ENCODE measurements around the gene ADORA1. TPM values are rescaled to one million over a fixed set of nuclear protein-coding genes. Genes with fewer than 3 reads are reported as not detected.

ADORA1 gene
- total and polyA plus RNA-seq, 8 donors = 1.6 to 18.7 (median 9.3) TPM

GRCh38 chr1:203122159-203122558, 5.4 kb upstream of the ADORA1 start:
- no peak for DNase-seq
- H3K27me3 ChIP-seq = peaks cover 0 to 100% of the 10 kb centered on the region in 2 donors
- H3K4me3 ChIP-seq = no peak overlapping the region
- intact Hi-C loops (cut with DNase I) = no loop called here
- no peak overlapping the region for H3K27ac ChIP-seq
- H3K9me3 ChIP-seq = no peaks in the 10 kb centered on the region
- no peak for ATAC-seq
- no peaks in the 10 kb centered on the region for H3K36me3 ChIP-seq
- no peak for TF ChIP-seq CTCF (IDR thresholded peaks at IDR 0.05)
- peaks cover 6 to 17% of the 10 kb centered on the region in 2 donors for H3K4me1 ChIP-seq

DNA sequence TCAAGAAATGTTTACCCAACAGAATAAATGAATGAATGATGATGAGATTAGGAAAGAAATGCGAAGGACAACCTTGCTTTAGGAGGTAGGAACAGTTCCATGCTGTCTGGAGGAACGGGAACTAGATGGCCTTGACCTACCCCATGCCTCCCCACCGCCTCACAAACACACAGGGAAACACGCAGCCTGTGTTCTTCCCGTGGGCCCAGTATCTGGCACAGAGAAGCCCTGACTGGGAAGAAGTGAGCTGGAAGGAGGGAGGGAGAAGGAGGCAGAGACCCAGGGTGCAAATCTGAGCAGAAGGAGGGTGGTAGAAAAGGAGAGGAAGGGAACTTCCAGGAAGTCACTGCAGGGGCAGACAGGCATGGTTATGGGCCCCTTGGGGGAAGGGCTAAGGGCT, 3.5 kb upstream of the ADORA1 start:
- no peak for TF ChIP-seq CTCF (IDR thresholded peaks at IDR 0.05)
- Histone ChIP-seq H3K4me3 (no peak overlapping the region), H3K9me3 (no peaks in the 10 kb centered on the region), H3K36me3 (no peaks in the 10 kb centered on the region), H3K27ac (no peak overlapping the region), H3K4me1 (peaks cover 18 to 28% of the 10 kb centered on the region in 2 donors), H3K27me3 (peaks cover 0 to 100% of the 10 kb centered on the region in 2 donors)
- intact Hi-C loops (cut with DNase I) = no loop called here
- DNase-seq = no peak
- no peak for ATAC-seq

DNA sequence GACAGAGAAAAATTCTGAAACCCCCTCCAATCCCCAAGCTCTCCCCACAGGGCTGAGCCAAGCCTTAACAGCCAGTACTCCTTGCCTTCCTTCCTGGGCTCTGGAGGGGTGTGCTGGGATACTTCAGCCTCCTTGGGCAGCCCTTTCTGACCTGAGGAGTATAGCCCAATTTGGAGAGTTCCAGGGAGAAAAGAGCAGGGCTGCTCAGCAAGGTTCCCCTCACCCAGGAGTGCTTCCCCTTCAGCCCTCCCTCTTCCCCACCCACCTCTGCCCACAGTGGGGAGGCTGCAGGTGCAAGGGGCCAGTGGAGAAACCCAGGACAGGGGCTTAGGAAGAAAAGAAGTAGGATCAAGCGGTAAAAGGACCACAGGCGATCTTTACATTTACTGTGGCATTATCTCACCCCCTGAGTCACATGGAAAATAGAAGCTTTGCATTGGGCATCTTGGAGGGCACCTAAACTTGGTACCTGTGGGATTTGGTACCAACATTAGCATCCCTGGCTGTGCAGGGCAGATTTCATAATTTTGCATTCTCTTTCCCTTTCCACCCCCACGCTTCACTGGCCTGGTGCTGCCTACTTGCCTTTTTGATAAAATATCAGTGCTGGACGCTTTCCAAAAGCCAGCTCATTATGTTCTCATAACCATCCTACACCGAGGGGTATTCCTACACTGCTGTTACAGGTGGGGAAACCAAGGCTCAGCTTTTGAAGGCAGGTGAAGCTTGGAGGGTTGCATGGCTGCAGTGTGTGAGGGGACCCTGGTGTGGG, 2.8 kb upstream of the ADORA1 start:
- peaks cover 0 to 96% of the 10 kb centered on the region in 2 donors for H3K27me3 ChIP-seq
- H3K4me3 ChIP-seq = no peak overlapping the region
- intact Hi-C loops (cut with DNase I) = no loop called here
- H3K27ac ChIP-seq = no peak overlapping the region
- no peak for TF ChIP-seq CTCF (IDR thresholded peaks at IDR 0.05)
- no peaks in the 10 kb centered on the region for H3K36me3 ChIP-seq
- H3K9me3 ChIP-seq = no peaks in the 10 kb centered on the region
- no peak for ATAC-seq
- DNase-seq = no peak
- H3K4me1 ChIP-seq = peaks cover 26 to 35% of the 10 kb centered on the region in 2 donors

DNA sequence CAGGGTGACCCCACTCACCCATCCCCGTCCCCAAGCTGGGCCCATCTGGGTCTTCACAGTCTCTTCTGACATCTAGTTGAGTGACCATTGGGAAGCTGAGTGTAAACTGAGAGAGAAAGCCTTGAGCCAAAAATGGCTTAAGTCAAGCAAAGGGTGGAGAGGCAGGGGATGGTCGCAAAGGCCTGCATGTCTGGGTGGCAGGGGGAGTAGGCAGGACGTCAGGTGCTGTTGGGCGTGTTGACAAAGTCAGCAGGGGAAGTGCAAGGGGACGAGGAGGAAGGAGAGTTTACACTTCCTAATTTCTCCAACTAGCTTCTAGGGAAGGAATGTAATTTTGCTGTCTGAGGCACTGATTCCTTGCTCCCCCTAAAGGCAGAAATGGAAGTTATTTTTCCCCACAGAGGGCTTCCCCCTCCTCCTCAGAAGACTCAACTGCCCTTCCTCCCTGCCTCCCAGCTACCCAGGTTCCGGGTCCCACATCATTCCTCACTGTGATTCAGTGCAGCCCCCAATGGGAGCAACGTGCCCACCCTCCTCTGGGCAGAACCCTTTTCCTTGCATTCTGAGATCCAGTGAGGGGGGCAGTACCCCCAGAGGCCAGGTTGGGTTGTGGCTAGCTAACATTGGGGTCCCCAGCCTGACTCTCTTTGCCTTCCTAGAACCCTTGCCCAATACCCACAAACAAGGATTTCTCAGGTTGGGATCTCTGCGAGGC, 1.2 kb upstream of the ADORA1 start:
- DNase-seq (no peak), ATAC-seq (peak; percentile 6)
- peaks cover 30 to 44% of the 10 kb centered on the region in 2 donors for H3K4me1 ChIP-seq
- no peaks in the 10 kb centered on the region for H3K36me3 ChIP-seq
- peaks cover 0 to 90% of the 10 kb centered on the region in 2 donors for H3K27me3 ChIP-seq
- intact Hi-C loops (cut with DNase I) = no loop called here
- peak in 1 of 2 donors; percentile 16 for TF ChIP-seq CTCF (IDR thresholded peaks at IDR 0.05)
- H3K27ac ChIP-seq = no peak overlapping the region
- no peaks in the 10 kb centered on the region for H3K9me3 ChIP-seq
- no peak overlapping the region for H3K4me3 ChIP-seq

All from left lung (tissue), 10 donors.